ENCODE results near the gene TMEM179.

GRCh38 chr14:104577426-104577825 lies 27.1 kb downstream of the TMEM179 start:
- TF ChIP-seq POLR2A (IDR thresholded peaks at IDR 0.05) (no peak), POLR2AphosphoS5 (IDR thresholded peaks at IDR 0.05) (no peak), CTCF (IDR thresholded peaks at IDR 0.05) (no peak)

All from upper lobe of left lung (tissue), 4 donors.